ENCODE measurements around the gene AHSA1. TPM values are rescaled to one million over a fixed set of nuclear protein-coding genes. Genes with fewer than 3 reads are reported as not detected.
"Not testable (repeated sequence)": the region's sequence is repeated elsewhere in the genome, so short reads cannot be mapped to it uniquely, and the experiment has no call there.

Gene AHSA1
- polyA plus RNA-seq, 2 of the 4 experiments (the other 2 are of a cell fraction), result 299 to 307 TPM

DNA sequence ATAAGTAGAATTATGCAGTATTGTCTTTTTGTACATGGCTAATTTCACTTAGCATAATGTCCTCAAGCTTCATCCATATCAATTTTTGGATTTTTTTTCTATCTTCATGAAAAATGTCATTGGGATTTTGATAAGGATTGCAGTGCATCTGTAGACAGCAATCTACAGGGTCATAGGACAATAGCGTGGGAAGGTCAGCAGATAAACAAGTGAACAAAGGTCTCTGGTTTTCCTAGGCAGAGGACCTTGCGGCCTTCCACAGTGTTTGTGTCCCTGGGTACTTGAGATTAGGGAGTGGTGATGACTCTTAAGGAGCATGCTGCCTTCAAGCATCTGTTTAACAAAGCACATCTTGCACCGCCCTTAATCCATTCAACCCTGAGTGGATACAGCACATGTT is 41.8 kb upstream of the AHSA1 start:
- CTCF ChIA-PET, result not testable (repeated sequence)

DNA sequence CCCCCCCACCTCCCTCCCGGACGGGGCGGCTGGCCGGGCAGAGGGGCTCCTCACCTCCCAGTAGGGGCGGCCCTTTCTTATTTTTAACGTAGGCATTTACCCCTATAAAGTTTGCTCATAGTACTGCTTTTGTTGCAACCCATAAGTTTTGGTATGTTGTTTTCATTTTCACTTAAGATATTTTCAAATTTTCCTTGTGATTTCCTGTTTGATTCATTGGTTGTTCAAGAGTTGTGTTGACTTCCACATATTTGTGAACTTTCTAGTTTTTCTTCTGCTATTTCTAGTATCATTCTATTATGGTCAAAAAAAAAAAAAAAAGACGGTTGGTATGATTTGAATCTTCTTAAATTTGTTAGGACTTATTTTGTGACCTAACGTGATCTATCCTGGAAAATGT is 41.1 kb upstream of the AHSA1 start:
- ChIA-PET CTCF (no interaction called here), POLR2A (no interaction called here)
- no peak overlapping the region for H3K27ac ChIP-seq
- no peak overlapping the region for H3K4me3 ChIP-seq
- WGBS (ENCODE audit: missing lambda C conversion rate), result 84% methylated on average over 8 of the region's 8 CpGs
- no peak overlapping the region for H3K4me2 ChIP-seq
- TF ChIP-seq HOXA7 (CRISPR knock-in tag; IDR thresholded peaks at IDR 0.05) (no peak), CBX8 (IDR thresholded peaks at IDR 0.05) (no peak), POLR2AphosphoS2 (conservative IDR thresholded peaks at IDR 0.05; ENCODE audit: low read length) (no peak), SMC3 (IDR thresholded peaks at IDR 0.05) (no peak)
- TF ChIP-seq, protein P1, sequence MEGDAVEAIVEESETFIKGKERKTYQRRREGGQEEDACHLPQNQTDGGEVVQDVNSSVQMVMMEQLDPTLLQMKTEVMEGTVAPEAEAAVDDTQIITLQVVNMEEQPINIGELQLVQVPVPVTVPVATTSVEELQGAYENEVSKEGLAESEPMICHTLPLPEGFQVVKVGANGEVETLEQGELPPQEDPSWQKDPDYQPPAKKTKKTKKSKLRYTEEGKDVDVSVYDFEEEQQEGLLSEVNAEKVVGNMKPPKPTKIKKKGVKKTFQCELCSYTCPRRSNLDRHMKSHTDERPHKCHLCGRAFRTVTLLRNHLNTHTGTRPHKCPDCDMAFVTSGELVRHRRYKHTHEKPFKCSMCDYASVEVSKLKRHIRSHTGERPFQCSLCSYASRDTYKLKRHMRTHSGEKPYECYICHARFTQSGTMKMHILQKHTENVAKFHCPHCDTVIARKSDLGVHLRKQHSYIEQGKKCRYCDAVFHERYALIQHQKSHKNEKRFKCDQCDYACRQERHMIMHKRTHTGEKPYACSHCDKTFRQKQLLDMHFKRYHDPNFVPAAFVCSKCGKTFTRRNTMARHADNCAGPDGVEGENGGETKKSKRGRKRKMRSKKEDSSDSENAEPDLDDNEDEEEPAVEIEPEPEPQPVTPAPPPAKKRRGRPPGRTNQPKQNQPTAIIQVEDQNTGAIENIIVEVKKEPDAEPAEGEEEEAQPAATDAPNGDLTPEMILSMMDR (IDR thresholded peaks at IDR 0.05), result no peak
- TF ChIP-seq, protein P2, sequence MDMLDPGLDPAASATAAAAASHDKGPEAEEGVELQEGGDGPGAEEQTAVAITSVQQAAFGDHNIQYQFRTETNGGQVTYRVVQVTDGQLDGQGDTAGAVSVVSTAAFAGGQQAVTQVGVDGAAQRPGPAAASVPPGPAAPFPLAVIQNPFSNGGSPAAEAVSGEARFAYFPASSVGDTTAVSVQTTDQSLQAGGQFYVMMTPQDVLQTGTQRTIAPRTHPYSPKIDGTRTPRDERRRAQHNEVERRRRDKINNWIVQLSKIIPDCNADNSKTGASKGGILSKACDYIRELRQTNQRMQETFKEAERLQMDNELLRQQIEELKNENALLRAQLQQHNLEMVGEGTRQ (IDR thresholded peaks at IDR 0.05), result no peak
- FAIRE-seq (no peak), DNase-seq (ENCODE audit: low read depth in 1 of 2, low spot score in 1 of 2) (no peak), ATAC-seq (no peak)
- peaks cover 13% of the 10 kb centered on the region; the same call in 1 of the 3 replicates for H3K9me3 ChIP-seq
- no peaks in the 10 kb centered on the region for H3K4me1 ChIP-seq

More for the DNA sequence above, 41.8 kb upstream of the AHSA1 start:
- 100% methylated on average over 2 of the region's 3 CpGs for WGBS (ENCODE audit: missing lambda C conversion rate)
- ATAC-seq; H3K4me1 ChIP-seq; DNase-seq (ENCODE audit: low read depth in 1 of 2, low spot score in 1 of 2); H3K4me2 ChIP-seq; H3K27ac ChIP-seq; POLR2A ChIA-PET; FAIRE-seq; H3K4me3 ChIP-seq: not testable (repeated sequence)
- H3K9me3 ChIP-seq, result peaks cover 13% of the 10 kb centered on the region; the same call in 1 of the 3 replicates

DNA sequence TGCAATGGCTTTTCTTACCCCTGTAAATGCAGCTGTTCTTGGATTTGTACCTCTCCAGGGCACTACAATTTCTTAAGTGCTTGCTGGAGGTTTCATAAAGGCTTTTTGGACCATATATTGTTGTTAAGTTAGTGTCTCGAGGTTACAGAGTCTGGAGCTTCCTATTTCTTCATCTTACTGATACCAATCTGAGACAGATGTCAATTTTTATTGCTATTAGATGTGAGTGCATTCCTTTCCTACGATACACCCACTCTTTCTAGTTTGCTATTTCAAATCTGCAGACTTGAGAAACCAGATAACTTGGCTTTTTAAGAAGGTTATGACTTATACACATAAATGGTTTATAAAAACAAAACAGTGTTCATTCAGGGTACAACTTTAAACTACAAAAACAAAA is 36.7 kb upstream of the AHSA1 start:
- TF ChIP-seq HDAC2 (IDR thresholded peaks at IDR 0.05) (no peak), NPAS2 (CRISPR knock-in tag; IDR thresholded peaks at IDR 0.05; ENCODE audit: borderline replicate concordance) (no peak), POLR2AphosphoS2 (conservative IDR thresholded peaks at IDR 0.05; ENCODE audit: low read length) (no peak), RAD21 (conservative IDR thresholded peaks at IDR 0.05 in 1 of 2, IDR thresholded peaks at IDR 0.05 in 1 of 2) (no peak)
- TF ChIP-seq, protein P3, sequence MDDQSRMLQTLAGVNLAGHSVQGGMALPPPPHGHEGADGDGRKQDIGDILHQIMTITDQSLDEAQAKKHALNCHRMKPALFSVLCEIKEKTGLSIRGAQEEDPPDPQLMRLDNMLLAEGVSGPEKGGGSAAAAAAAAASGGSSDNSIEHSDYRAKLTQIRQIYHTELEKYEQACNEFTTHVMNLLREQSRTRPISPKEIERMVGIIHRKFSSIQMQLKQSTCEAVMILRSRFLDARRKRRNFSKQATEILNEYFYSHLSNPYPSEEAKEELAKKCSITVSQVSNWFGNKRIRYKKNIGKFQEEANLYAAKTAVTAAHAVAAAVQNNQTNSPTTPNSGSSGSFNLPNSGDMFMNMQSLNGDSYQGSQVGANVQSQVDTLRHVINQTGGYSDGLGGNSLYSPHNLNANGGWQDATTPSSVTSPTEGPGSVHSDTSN (IDR thresholded peaks at IDR 0.05), result no peak
- ATAC-seq, result no peak
- no peak overlapping the region for H3K4me3 ChIP-seq
- H3K4me2 ChIP-seq, result no peak overlapping the region
- FAIRE-seq, result no peak
- no peaks in the 10 kb centered on the region for H3K4me1 ChIP-seq
- DNase-seq (ENCODE audit: low read depth in 1 of 2, low spot score in 1 of 2), result no peak
- CTCF ChIA-PET, result no interaction called here
- POLR2A ChIA-PET, result no interaction called here
- peaks cover 13% of the 10 kb centered on the region; the same call in 1 of the 3 replicates for H3K9me3 ChIP-seq
- no peak overlapping the region for H3K27ac ChIP-seq
- 73% methylated on average over 2 of the region's 2 CpGs for WGBS (ENCODE audit: missing lambda C conversion rate)

DNA sequence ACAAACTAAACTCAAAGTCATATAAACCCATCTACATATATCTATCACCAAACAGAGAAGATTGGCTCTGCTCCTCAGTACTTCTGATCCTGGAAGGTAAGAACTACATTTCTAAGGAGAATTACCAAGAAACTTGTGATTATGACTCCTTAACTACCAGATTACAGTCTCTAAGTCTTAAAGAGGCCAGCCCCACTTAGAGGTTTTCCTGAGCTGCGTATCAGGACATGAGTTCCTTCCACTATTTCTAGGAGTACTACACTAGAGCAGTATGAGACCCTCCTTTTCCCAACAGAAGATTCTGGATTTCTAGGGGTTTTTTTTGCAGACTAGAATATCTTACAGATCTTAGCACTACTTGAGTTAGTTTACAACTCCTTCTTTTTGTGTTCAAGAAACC is 34.5 kb upstream of the AHSA1 start, which contains the start of gene NOXRED1:
NOXRED1 (minus strand) TSS at position 101 of the 400 bp plus-strand sequence. CDS start 634 bp downstream, outside the sequence.
- 100% methylated on average over 1 of the region's 1 CpG for WGBS (ENCODE audit: missing lambda C conversion rate)
- CTCF ChIA-PET, result no interaction called here
- FAIRE-seq, result no peak

More for the DNA sequence above, 34.5 kb upstream of the AHSA1 start, which contains the start of gene NOXRED1:
- no peak within 1 kb of the TSS for H3K27ac ChIP-seq
- H3K9me3 ChIP-seq, result peaks cover 13% of the 10 kb centered on the region; the same call in 1 of the 3 replicates
- H3K4me1 ChIP-seq, result no peaks in the 10 kb centered on the region
- H3K4me2 ChIP-seq, result no peak within 1 kb of the TSS
- no peak for DNase-seq (ENCODE audit: low read depth in 1 of 2, low spot score in 1 of 2)
- ATAC-seq, result no peak
- POLR2A ChIA-PET, result no interaction called here
- TF ChIP-seq, protein P4, sequence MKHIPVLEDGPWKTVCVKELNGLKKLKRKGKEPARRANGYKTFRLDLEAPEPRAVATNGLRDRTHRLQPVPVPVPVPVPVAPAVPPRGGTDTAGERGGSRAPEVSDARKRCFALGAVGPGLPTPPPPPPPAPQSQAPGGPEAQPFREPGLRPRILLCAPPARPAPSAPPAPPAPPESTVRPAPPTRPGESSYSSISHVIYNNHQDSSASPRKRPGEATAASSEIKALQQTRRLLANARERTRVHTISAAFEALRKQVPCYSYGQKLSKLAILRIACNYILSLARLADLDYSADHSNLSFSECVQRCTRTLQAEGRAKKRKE (CRISPR knock-in tag; IDR thresholded peaks at IDR 0.05; ENCODE audit: low read depth), result no peak
- TF ChIP-seq BHLHE40 (IDR thresholded peaks at IDR 0.05; ENCODE audit: low read depth, low read length), result no peak
- no peak for TF ChIP-seq MAZ (IDR thresholded peaks at IDR 0.05; ENCODE audit: borderline replicate concordance, low read depth, low read length)
- no peak for TF ChIP-seq POLR2A (IDR thresholded peaks at IDR 0.05; ENCODE audit: low read length)
- no peak for TF ChIP-seq RARB (CRISPR knock-in tag; IDR thresholded peaks at IDR 0.05)
- no peak for TF ChIP-seq HOXB13 (CRISPR knock-in tag; IDR thresholded peaks at IDR 0.05; ENCODE audit: low read depth)
- TF ChIP-seq, protein P5, sequence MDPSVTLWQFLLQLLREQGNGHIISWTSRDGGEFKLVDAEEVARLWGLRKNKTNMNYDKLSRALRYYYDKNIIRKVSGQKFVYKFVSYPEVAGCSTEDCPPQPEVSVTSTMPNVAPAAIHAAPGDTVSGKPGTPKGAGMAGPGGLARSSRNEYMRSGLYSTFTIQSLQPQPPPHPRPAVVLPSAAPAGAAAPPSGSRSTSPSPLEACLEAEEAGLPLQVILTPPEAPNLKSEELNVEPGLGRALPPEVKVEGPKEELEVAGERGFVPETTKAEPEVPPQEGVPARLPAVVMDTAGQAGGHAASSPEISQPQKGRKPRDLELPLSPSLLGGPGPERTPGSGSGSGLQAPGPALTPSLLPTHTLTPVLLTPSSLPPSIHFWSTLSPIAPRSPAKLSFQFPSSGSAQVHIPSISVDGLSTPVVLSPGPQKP (IDR thresholded peaks at IDR 0.05; ENCODE audit: low read depth, low read length), result no peak
- TF ChIP-seq ZC3H11A (IDR thresholded peaks at IDR 0.05), result no peak
- TF ChIP-seq HOXB5 (CRISPR knock-in tag; IDR thresholded peaks at IDR 0.05), result no peak
- no peak within 1 kb of the TSS for H3K4me3 ChIP-seq
